OCI-LY1 (cell line): ENCODE results near the gene MAN2B2.

Experiments used
- H2AFZ ChIP-seq: fragments of 200-600 bp; sonication (generic), shearing (Covaris generic); 2 replicates; pipeline ENCODE4 v1.6.0; 2014; ENCODE audit warnings: antibody characterized with exemption, mild to moderate bottlenecking, low read length
- H3F3A ChIP-seq: fragments of 200-600 bp; sonication (generic), shearing (Covaris generic); 2 replicates; pipeline ENCODE4 v1.6.0; 2014; ENCODE audit warnings: mild to moderate bottlenecking, antibody characterized with exemption, low read length, moderate library complexity; ENCODE audit not compliant: insufficient read depth
- H3K27ac ChIP-seq: fragments of 200-600 bp; sonication (generic); 2 replicates; pipeline ENCODE4 v1.5.1; 2014; ENCODE audit warnings: low read length, mixed run types, mild to moderate bottlenecking, low read depth; ENCODE audit not compliant: poor library complexity, severe bottlenecking
- H3K27me3 ChIP-seq: fragments of 200-600 bp; sonication (generic); 2 replicates; pipeline ENCODE4 v1.6.0; 2014; ENCODE audit warnings: antibody characterized with exemption, mild to moderate bottlenecking, low read length, moderate library complexity; ENCODE audit not compliant: insufficient read depth
- H3K36me3 ChIP-seq: fragments of 200-600 bp; sonication (generic); 2 replicates; pipeline ENCODE4 v1.6.1; 2014; ENCODE audit warnings: mild to moderate bottlenecking, antibody characterized with exemption, low read length, moderate library complexity, mixed read lengths; ENCODE audit not compliant: insufficient read depth
- H3K4me1 ChIP-seq: fragments of 200-600 bp; sonication (generic); 2 replicates; pipeline ENCODE4 v1.5.1; 2014; ENCODE audit warnings: mild to moderate bottlenecking, low read length, moderate library complexity; ENCODE audit not compliant: insufficient read depth, severe bottlenecking
- H3K4me2 ChIP-seq: fragments of 200-600 bp; sonication (generic), shearing (Covaris generic); 2 replicates; pipeline ENCODE4 v1.6.1; 2014; ENCODE audit warnings: low read length
- H3K4me3 ChIP-seq: fragments of 200-600 bp; sonication (generic); 2 replicates; pipeline ENCODE4 v1.5.1; 2014; ENCODE audit warnings: low read length, low read depth, mild to moderate bottlenecking, mixed read lengths; ENCODE audit not compliant: poor library complexity, severe bottlenecking
- H3K79me2 ChIP-seq: fragments of 200-600 bp; shearing (Covaris generic); 2 replicates; pipeline ENCODE4 v1.6.1; 2016; ENCODE audit warnings: mixed run types, low read length, mixed read lengths; ENCODE audit not compliant: insufficient read depth
- H3K9ac ChIP-seq: fragments of 200-600 bp; sonication (generic), shearing (Covaris generic); 2 replicates; pipeline ENCODE4 v1.6.1; 2014; ENCODE audit warnings: mild to moderate bottlenecking, low read length, mixed read lengths
- H3K9me2 ChIP-seq: fragments of 200-600 bp; sonication (generic), shearing (Covaris generic); 2 replicates; pipeline ENCODE4 v1.6.1; 2014; ENCODE audit warnings: low read depth, mild to moderate bottlenecking, low read length, mixed read lengths
- H3K9me3 ChIP-seq: fragments of 200-600 bp; shearing (Covaris generic); 2 replicates; pipeline ENCODE4 v1.6.1; 2014; ENCODE audit warnings: low read length, mixed read lengths
- H4K20me1 ChIP-seq: fragments of 200-600 bp; sonication (generic), shearing (Covaris generic); 2 replicates; pipeline ENCODE4 v1.6.0; 2016; ENCODE audit warnings: mild to moderate bottlenecking, low read length; ENCODE audit not compliant: insufficient read depth
- EZH2 ChIP-seq: fragments of 200-600 bp; sonication (generic), shearing (Covaris generic); IDR thresholded peaks from 2 replicates; pipeline ENCODE4 v1.8.0; 2017; ENCODE audit warnings: borderline replicate concordance, mixed run types, mild to moderate bottlenecking, antibody characterized with exemption, low read length, moderate library complexity, mixed read lengths
- TF ChIP-seq, protein P1 (sequence below): fragments of 200-600 bp; sonication (generic), shearing (Covaris generic); IDR thresholded peaks from 2 replicates; pipeline ENCODE4 v1.5.1; 2017; ENCODE audit warnings: mild to moderate bottlenecking, antibody characterized with exemption, low read length, moderate library complexity, mixed read lengths

MAN2B2 gene

DNA sequence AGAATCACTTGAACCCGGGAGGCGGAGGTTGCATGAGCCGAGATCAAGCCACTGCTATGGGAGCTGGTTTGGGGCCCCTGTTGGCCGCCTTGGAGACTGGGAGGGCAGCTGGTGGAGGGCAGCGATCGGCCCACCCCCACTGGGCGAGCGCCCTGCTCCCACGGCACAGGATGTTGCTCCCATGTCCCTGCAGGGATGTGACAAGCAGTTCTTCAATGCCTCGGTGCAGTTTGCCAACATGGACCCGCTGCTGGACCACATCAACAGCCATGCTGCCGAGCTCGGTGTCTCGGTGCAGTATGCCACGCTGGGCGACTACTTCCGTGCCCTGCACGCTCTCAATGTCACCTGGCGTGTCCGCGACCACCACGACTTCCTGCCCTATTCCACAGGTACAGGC is 19.4 kb downstream of the MAN2B2 start:
- no peaks in the 10 kb centered on the region for H3F3A ChIP-seq
- no peak overlapping the region for H3K9ac ChIP-seq
- no peaks in the 10 kb centered on the region for H3K9me3 ChIP-seq
- H3K9me2 ChIP-seq = no peaks in the 10 kb centered on the region
- H4K20me1 ChIP-seq = no peaks in the 10 kb centered on the region
- H3K27me3 ChIP-seq = no peaks in the 10 kb centered on the region
- H3K4me3 ChIP-seq = no peak overlapping the region
- peaks cover 46% of the 10 kb centered on the region for H3K4me1 ChIP-seq
- H3K27ac ChIP-seq = no peak overlapping the region
- H3K4me2 ChIP-seq = no peak overlapping the region
- H3K79me2 ChIP-seq = no peaks in the 10 kb centered on the region
- no peak overlapping the region for H2AFZ ChIP-seq
- H3K36me3 ChIP-seq = no peaks in the 10 kb centered on the region
- TF ChIP-seq, protein P1, sequence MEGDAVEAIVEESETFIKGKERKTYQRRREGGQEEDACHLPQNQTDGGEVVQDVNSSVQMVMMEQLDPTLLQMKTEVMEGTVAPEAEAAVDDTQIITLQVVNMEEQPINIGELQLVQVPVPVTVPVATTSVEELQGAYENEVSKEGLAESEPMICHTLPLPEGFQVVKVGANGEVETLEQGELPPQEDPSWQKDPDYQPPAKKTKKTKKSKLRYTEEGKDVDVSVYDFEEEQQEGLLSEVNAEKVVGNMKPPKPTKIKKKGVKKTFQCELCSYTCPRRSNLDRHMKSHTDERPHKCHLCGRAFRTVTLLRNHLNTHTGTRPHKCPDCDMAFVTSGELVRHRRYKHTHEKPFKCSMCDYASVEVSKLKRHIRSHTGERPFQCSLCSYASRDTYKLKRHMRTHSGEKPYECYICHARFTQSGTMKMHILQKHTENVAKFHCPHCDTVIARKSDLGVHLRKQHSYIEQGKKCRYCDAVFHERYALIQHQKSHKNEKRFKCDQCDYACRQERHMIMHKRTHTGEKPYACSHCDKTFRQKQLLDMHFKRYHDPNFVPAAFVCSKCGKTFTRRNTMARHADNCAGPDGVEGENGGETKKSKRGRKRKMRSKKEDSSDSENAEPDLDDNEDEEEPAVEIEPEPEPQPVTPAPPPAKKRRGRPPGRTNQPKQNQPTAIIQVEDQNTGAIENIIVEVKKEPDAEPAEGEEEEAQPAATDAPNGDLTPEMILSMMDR = no peak
- no peak for TF ChIP-seq EZH2

DNA sequence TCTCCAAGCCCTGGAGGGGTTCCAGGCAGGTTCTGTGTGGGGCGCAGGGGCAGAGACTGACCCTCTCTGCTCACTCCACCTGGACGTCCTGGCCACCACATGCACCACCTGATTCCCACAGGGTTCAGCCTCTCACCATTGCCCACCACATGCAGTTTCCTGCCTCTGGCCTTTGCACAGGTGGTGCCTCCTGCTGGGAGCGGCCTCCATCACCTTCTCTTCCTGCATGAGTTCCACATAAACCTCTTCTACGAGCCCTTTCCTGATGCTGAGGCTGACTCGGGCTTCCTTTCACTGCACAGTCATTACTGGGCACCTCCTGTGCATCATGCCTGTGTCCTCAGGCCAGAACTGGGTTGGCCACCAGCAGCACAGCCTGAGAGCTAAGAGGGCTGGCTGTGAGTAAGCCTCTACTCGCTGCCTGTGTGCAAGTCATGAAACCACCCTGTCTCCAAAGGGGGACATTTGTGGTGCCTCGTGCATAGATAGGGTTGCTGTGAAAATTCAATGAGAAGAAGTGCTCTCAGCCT is 19.9 kb downstream of the MAN2B2 start:
- Histone ChIP-seq H3K4me3 (no peak overlapping the region), H3K27me3 (no peaks in the 10 kb centered on the region), H4K20me1 (no peaks in the 10 kb centered on the region), H3F3A (no peaks in the 10 kb centered on the region), H3K9me2 (no peaks in the 10 kb centered on the region), H3K79me2 (no peaks in the 10 kb centered on the region), H3K4me2 (no peak overlapping the region), H3K4me1 (peaks cover 46% of the 10 kb centered on the region), H3K27ac (peak overlapping the region; percentile 61), H3K36me3 (no peaks in the 10 kb centered on the region), H2AFZ (no peak overlapping the region), H3K9ac (no peak overlapping the region), H3K9me3 (no peaks in the 10 kb centered on the region)
- TF ChIP-seq, protein P1 = no peak
- TF ChIP-seq EZH2 = no peak

DNA sequence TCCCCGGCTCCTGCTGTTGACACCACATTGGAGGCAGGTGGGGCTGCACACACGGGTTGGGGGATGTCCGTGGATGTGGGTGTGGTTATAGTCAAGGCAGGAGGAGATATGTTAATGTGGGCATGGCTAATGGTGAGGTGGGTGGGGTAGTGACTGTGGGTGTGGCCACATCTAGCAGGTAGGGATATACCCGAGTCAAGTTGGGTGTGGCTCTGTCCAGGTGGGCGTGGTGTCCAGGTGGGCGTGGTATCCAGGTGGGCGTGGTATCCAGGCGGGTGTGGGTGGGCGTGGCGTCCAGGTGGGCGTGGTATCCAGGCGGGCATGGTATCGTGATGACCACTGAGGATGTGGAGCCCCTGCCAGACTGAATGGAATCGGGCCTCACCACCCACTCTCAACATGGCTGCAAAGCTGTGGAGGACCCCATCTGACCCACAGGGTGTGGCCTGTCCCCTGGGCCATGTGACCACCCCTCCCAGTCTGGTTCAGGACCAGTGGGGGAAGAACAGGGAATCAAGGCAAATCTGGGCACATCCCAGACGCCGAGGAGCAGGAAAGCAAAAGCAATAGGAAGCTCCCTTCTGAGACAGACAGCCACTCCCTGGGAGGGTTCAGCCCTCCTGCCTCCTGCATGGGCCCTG is 21.0 kb downstream of the MAN2B2 start:
- no peaks in the 10 kb centered on the region for H4K20me1 ChIP-seq

More for the DNA sequence above, 21.0 kb downstream of the MAN2B2 start:
- TF ChIP-seq, protein P1 = no peak
- Histone ChIP-seq H3K9me3 (no peaks in the 10 kb centered on the region), H3K9ac (no peak overlapping the region), H3K9me2 (no peaks in the 10 kb centered on the region), H3F3A (no peaks in the 10 kb centered on the region), H3K27me3 (no peaks in the 10 kb centered on the region), H3K27ac (peak overlapping the region; percentile 91), H3K4me1 (peaks cover 44% of the 10 kb centered on the region), H3K36me3 (no peaks in the 10 kb centered on the region), H3K79me2 (no peaks in the 10 kb centered on the region), H3K4me2 (no peak overlapping the region), H2AFZ (no peak overlapping the region), H3K4me3 (no peak overlapping the region)
